GM12878 (cell line): ENCODE results near the gene DNAJA2. TPM values are rescaled to one million over a fixed set of nuclear protein-coding genes. Genes with fewer than 3 reads are reported as not detected.

Experiments used
- ATAC-seq: fragments of 200-7000 bp; cut with Tn5 transposase; 3 replicates; pipeline ENCODE4 v1.9.1; 2020; ENCODE audit warnings: mild to moderate bottlenecking, moderate library complexity
- BruUV-seq: library from RNA; stranded (reverse); fragments of 400-500 nt; replicated peaks from 2 replicates; lab custom pipeline; 2021; lab: Mats Ljungman, UMichigan
- CTCF ChIA-PET: fragments of 300-600 bp; sonication (Branson Sonifier 250); formaldehyde crosslinking; extraction: SDS; loops from one replicate; lab custom pipeline; 2021; ENCODE audit warnings: inconsistent platforms; lab: Yijun Ruan, JAX
- POLR2A ChIA-PET: fragments of 350-600 bp; formaldehyde crosslinking; extraction: SDS; loops from one replicate; lab custom pipeline; 2021; ENCODE audit warnings: inconsistent platforms; lab: Charles Lee
- RAD21 ChIA-PET: fragments of 300-600 bp; sonication (Branson Sonifier 250); formaldehyde crosslinking; loops from one replicate; lab custom pipeline; 2023; ENCODE audit warnings: antibody characterized with exemption; ENCODE audit not compliant: unreplicated experiment; lab: Charles Lee
- SMC1A ChIA-PET: fragments of 300-600 bp; sonication (Branson Sonifier 250); formaldehyde crosslinking; loops from one replicate; lab custom pipeline; 2023; ENCODE audit not compliant: unreplicated experiment, uncharacterized antibody; lab: Charles Lee
- DNase-seq: peaks from one replicate; pipeline ENCODE4 v3.0.0-alpha.2; 2011; ENCODE audit warnings: low read depth, low spot score
- FAIRE-seq: peaks from 3 replicates; lab custom pipeline; 2011; peaks lifted over from hg19 to GRCh38; lab: Jason Lieb, UNC
- H2AFZ ChIP-seq: 2 replicates; pipeline ENCODE4 v1.6.0; 2011; ENCODE audit warnings: low read depth, low read length, control low read depth; ENCODE audit not compliant: control insufficient read depth
- H3K27ac ChIP-seq: 2 replicates; pipeline ENCODE4 v1.5.1; 2011; ENCODE audit warnings: control low read depth; ENCODE audit not compliant: control insufficient read depth, insufficient read depth
- H3K27me3 ChIP-seq, 2 experiments: replicated peaks in 1 of 2; 2 replicates each; pipeline versions ENCODE4 v1.6.0 to v1.6.1; 2011; ENCODE audit warnings: low read length in 1 of 2; ENCODE audit not compliant: control insufficient read depth in 2 of 2, insufficient read depth in 2 of 2
- H3K36me3 ChIP-seq, 2 experiments: 2 replicates each; pipeline ENCODE4 v1.5.1; 2011; ENCODE audit warnings: low read length in 1 of 2; ENCODE audit not compliant: control insufficient read depth in 2 of 2, insufficient read depth in 2 of 2
- H3K4me1 ChIP-seq: 2 replicates; pipeline ENCODE4 v1.6.1; 2011; ENCODE audit warnings: mild to moderate bottlenecking, low read length, moderate library complexity, mixed read lengths; ENCODE audit not compliant: control insufficient read depth, insufficient read depth
- H3K4me2 ChIP-seq: 2 replicates; pipeline ENCODE4 v1.6.0; 2011; ENCODE audit warnings: control low read depth; ENCODE audit not compliant: control insufficient read depth, insufficient read depth
- H3K4me3 ChIP-seq: fragments of 200-600 bp; sonication (generic); 2 replicates; pipeline ENCODE4 v1.5.1; 2016
- H3K79me2 ChIP-seq: 2 replicates; pipeline ENCODE4 v1.6.0; 2011; ENCODE audit warnings: low read length; ENCODE audit not compliant: control insufficient read depth, insufficient read depth
- H3K9ac ChIP-seq: 2 replicates; pipeline ENCODE4 v1.8.0; 2011; ENCODE audit warnings: low read length, control low read depth, mixed read lengths; ENCODE audit not compliant: control insufficient read depth, insufficient read depth
- H3K9me3 ChIP-seq: replicated peaks from 3 replicates; pipeline ENCODE4 v1.5.1; 2011; ENCODE audit warnings: mild to moderate bottlenecking, low read length; ENCODE audit not compliant: control insufficient read depth, insufficient read depth
- H4K20me1 ChIP-seq: 2 replicates; pipeline ENCODE4 v1.6.0; 2011; ENCODE audit not compliant: control insufficient read depth, insufficient read depth
- BCL11A ChIP-seq: IDR thresholded peaks from 2 replicates; pipeline ENCODE4 v1.6.1; 2011; ENCODE audit warnings: low read depth, low read length
- POU2F2 ChIP-seq: IDR thresholded peaks from 3 replicates; pipeline ENCODE4 v1.6.1; 2011; ENCODE audit warnings: low read depth, mild to moderate bottlenecking, low read length, borderline replicate concordance
- ZNF274 ChIP-seq: IDR thresholded peaks from one replicate; pipeline ENCODE4 v1.8.0; 2011; ENCODE audit not compliant: insufficient read length, insufficient read depth
- ZSCAN29 ChIP-seq: fragments of 450-650 bp; IDR thresholded peaks from 2 replicates; pipeline ENCODE4 v1.6.1; 2017; ENCODE audit warnings: mild to moderate bottlenecking, moderate library complexity
- WGBS: methylation state at CpG from one replicate; pipeline ENCODE4 v1.1.6; 2016; ENCODE audit warnings: low lambda C conversion rate; ENCODE audit not compliant: insufficient replicate concordance, insufficient coverage; ENCODE audit errors: missing lambda C conversion rate; 5-methylcytosine and 5-hydroxymethylcytosine counted together
- in situ Hi-C: fragments of 300-500 bp; cut with MboI; formaldehyde crosslinking; loops from 9 replicates; pipeline ENCODE4 v1.14.3; 2018; ENCODE audit warnings: mixed read lengths
- intact Hi-C: fragments of 100-400 bp; cut with micrococcal nuclease; formaldehyde crosslinking; loops from one replicate; pipeline ENCODE4 v1.14.2; 2022; ENCODE audit not compliant: unreplicated experiment
- polyA plus RNA-seq, 11 experiments: library from polyadenylated mRNA; depleted of rRNA in 4 of 11; unstranded in 6 of 11; stranded (reverse) in 5 of 11; fragments of >200 nt; fragmentation: Nextera tagmentation in 4 of 11; fragmentation: Illumina TruSeq in 1 of 11; extraction: Ambion mirVana in 4 of 11; extraction: Trizol in 1 of 11; gene quantifications; 1 replicate in 1 of 11; 2 replicates in 10 of 11; pipeline versions ENCODE4 v1.2.1 to v1.2.3, GENCODE V29; 2011 to 2016; ENCODE audit warnings: inconsistent platforms in 2 of 11, missing spikeins in 2 of 11, low read depth in 1 of 11
- total RNA-seq, 4 experiments: library from RNA; depleted of rRNA in 3 of 4; stranded (reverse); fragments of >200 nt in 3 of 4; fragmentation: Illumina TruSeq in 1 of 4; extraction: Trizol in 1 of 4; gene quantifications; 2 replicates each; pipeline versions ENCODE4 v1.2.1 to v1.2.3, GENCODE V29; 2013 to 2021
- TF ChIP-seq, protein P1 (sequence below), 3 experiments: IDR thresholded peaks in 2 of 3; conservative IDR thresholded peaks in 1 of 3; 2 replicates each; pipeline ENCODE4 v1.5.1; 2011; ENCODE audit warnings: low read depth in 3 of 3, low read length in 3 of 3, mild to moderate bottlenecking in 3 of 3, control low read depth in 2 of 3, moderate library complexity in 2 of 3, inconsistent platforms in 1 of 3, mixed read lengths in 1 of 3; ENCODE audit not compliant: control insufficient read depth in 2 of 3, insufficient read depth in 1 of 3; ENCODE audit errors: extremely low read depth in 1 of 3
- TF ChIP-seq, protein P2 (sequence below): fragments of 450-650 bp; conservative IDR thresholded peaks from 2 replicates; pipeline ENCODE4 v1.6.1; 2017; ENCODE audit warnings: mild to moderate bottlenecking, moderate library complexity
- TF ChIP-seq, protein P3 (sequence below): fragments of 450-650 bp; IDR thresholded peaks from 2 replicates; pipeline ENCODE4 v1.6.1; 2014; ENCODE audit warnings: mild to moderate bottlenecking
- TF ChIP-seq, protein P4 (sequence below): fragments of 450-650 bp; IDR thresholded peaks from 2 replicates; pipeline ENCODE4 v1.6.1; 2018; ENCODE audit warnings: mild to moderate bottlenecking, low read depth, moderate library complexity; ENCODE audit not compliant: partially characterized antibody

The DNAJA2 gene
- total and polyA plus RNA-seq, 10 of the 15 experiments (the other 5 are each of a cell fraction or from before 2014, with no cell fraction given): 26.2 to 96.4 (median 58.1) TPM

DNA sequence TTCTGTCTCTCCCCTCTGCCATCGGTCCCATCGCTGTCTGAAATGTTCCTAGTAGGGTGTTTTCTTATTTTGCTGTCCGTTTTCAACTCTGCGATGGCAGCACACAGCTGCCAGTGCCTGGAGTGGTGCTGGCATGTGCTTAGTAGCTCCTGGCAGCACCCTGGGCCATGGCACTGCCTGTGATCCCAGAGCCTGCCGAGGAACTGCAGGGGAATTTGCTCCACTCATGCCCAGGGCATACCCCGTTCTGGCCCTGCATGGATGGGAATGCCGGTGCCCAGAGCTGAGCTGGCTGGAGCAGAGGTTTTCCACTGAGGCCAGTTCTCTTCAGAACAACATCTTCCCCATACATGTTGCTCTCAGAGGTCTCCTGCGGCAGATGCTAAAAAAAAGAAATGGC, 46.2 kb downstream of the DNAJA2 start:
- BruUV-seq: no TSS peak
- in situ Hi-C loops: loop anchor here (5.0 kb wide), 1 partner anchor 255 kb away; no protein-coding TSS in a partner anchor
- Histone ChIP-seq H3K36me3 (peaks cover 0 to 3% of the 10 kb centered on the region in 2 experiments; a peak in 2 of 4 replicates), H3K27ac (no peak overlapping the region), H3K4me1 (no peaks in the 10 kb centered on the region), H3K27me3 (no peaks in the 10 kb centered on the region), H3K9me3 (no peaks in the 10 kb centered on the region), H3K9ac (no peak overlapping the region), H3K4me2 (no peak overlapping the region), H3K4me3 (no peak overlapping the region), H4K20me1 (no peaks in the 10 kb centered on the region), H3K79me2 (no peaks in the 10 kb centered on the region), H2AFZ (no peak overlapping the region)
- SMC1A ChIA-PET: interaction anchor here (1.0 to 1.5 kb wide), 3 partner anchors 70 to 73 kb away, joined by 3 to 8 read pairs (median 5); no protein-coding TSS in a partner anchor
- RAD21 ChIA-PET: interaction anchor here (0.6 to 0.8 kb wide), 3 partner anchors 57 to 73 kb away, joined by 3 read pairs; no protein-coding TSS in a partner anchor
- CTCF ChIA-PET: interaction anchor here (0.7 to 5.7 kb wide), 5 partner anchors 16 to 253 kb away, joined by 3 to 70 read pairs (median 16); no protein-coding TSS in a partner anchor
- no peak for FAIRE-seq
- ATAC-seq: no peak
- WGBS: 96% methylated on average over 8 of the region's 8 CpGs
- no peak for DNase-seq
- TF ChIP-seq BCL11A (no peak), ZNF274 (no peak), POU2F2 (no peak), ZSCAN29 (no peak)
- TF ChIP-seq, protein P1, sequence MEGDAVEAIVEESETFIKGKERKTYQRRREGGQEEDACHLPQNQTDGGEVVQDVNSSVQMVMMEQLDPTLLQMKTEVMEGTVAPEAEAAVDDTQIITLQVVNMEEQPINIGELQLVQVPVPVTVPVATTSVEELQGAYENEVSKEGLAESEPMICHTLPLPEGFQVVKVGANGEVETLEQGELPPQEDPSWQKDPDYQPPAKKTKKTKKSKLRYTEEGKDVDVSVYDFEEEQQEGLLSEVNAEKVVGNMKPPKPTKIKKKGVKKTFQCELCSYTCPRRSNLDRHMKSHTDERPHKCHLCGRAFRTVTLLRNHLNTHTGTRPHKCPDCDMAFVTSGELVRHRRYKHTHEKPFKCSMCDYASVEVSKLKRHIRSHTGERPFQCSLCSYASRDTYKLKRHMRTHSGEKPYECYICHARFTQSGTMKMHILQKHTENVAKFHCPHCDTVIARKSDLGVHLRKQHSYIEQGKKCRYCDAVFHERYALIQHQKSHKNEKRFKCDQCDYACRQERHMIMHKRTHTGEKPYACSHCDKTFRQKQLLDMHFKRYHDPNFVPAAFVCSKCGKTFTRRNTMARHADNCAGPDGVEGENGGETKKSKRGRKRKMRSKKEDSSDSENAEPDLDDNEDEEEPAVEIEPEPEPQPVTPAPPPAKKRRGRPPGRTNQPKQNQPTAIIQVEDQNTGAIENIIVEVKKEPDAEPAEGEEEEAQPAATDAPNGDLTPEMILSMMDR (IDR thresholded peaks at IDR 0.05 in 2 of 3, conservative IDR thresholded peaks at IDR 0.05 in 1 of 3; ENCODE audit: control insufficient read depth in 2 of 3, extremely low read depth in 1 of 3, insufficient read depth in 1 of 3, low read depth in 3 of 3, low read length in 3 of 3): no peak
- TF ChIP-seq, protein P2, sequence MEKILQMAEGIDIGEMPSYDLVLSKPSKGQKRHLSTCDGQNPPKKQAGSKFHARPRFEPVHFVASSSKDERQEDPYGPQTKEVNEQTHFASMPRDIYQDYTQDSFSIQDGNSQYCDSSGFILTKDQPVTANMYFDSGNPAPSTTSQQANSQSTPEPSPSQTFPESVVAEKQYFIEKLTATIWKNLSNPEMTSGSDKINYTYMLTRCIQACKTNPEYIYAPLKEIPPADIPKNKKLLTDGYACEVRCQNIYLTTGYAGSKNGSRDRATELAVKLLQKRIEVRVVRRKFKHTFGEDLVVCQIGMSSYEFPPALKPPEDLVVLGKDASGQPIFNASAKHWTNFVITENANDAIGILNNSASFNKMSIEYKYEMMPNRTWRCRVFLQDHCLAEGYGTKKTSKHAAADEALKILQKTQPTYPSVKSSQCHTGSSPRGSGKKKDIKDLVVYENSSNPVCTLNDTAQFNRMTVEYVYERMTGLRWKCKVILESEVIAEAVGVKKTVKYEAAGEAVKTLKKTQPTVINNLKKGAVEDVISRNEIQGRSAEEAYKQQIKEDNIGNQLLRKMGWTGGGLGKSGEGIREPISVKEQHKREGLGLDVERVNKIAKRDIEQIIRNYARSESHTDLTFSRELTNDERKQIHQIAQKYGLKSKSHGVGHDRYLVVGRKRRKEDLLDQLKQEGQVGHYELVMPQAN: no peak
- TF ChIP-seq, protein P3, sequence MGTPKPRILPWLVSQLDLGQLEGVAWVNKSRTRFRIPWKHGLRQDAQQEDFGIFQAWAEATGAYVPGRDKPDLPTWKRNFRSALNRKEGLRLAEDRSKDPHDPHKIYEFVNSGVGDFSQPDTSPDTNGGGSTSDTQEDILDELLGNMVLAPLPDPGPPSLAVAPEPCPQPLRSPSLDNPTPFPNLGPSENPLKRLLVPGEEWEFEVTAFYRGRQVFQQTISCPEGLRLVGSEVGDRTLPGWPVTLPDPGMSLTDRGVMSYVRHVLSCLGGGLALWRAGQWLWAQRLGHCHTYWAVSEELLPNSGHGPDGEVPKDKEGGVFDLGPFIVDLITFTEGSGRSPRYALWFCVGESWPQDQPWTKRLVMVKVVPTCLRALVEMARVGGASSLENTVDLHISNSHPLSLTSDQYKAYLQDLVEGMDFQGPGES: no peak
- TF ChIP-seq, protein P4, sequence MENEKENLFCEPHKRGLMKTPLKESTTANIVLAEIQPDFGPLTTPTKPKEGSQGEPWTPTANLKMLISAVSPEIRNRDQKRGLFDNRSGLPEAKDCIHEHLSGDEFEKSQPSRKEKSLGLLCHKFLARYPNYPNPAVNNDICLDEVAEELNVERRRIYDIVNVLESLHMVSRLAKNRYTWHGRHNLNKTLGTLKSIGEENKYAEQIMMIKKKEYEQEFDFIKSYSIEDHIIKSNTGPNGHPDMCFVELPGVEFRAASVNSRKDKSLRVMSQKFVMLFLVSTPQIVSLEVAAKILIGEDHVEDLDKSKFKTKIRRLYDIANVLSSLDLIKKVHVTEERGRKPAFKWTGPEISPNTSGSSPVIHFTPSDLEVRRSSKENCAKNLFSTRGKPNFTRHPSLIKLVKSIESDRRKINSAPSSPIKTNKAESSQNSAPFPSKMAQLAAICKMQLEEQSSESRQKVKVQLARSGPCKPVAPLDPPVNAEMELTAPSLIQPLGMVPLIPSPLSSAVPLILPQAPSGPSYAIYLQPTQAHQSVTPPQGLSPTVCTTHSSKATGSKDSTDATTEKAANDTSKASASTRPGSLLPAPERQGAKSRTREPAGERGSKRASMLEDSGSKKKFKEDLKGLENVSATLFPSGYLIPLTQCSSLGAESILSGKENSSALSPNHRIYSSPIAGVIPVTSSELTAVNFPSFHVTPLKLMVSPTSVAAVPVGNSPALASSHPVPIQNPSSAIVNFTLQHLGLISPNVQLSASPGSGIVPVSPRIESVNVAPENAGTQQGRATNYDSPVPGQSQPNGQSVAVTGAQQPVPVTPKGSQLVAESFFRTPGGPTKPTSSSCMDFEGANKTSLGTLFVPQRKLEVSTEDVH: no peak
- POLR2A ChIA-PET: no interaction called here
- intact Hi-C loops: no loop called here
